K562 (cell line): ENCODE results near the gene FUT8. TPM values are rescaled to one million over a fixed set of nuclear protein-coding genes. Genes with fewer than 3 reads are reported as not detected.

Source experiments
- ATAC-seq: fragments of 200-7000 bp; cut with Tn5 transposase; 3 replicates; pipeline ENCODE4 v1.9.1; 2020; ENCODE audit warnings: moderate library complexity
- BruUV-seq: library from RNA; stranded (reverse); fragments of 400-500 nt; replicated peaks from 2 replicates; lab custom pipeline; 2021; lab: Mats Ljungman, UMichigan
- CTCF ChIA-PET: fragments of 300-600 bp; formaldehyde crosslinking; extraction: SDS; loops from one replicate; lab custom pipeline; 2021; ENCODE audit warnings: low intra/inter-chr PET ratio; lab: Yijun Ruan, JAX
- POLR2A ChIA-PET: fragments of 300-600, 350-650 bp; sonication (Branson Sonifier 250); formaldehyde crosslinking; extraction: SDS; loops from one replicate; lab custom pipeline; 2021; ENCODE audit warnings: antibody characterized with exemption, inconsistent platforms; lab: Yijun Ruan, JAX
- DNase-seq, 4 experiments: peaks; one replicate each; pipeline versions ENCODE4 v3.0.0 to v3.0.0-alpha.2; 2011 to 2018; ENCODE audit warnings: low spot score in 3 of 4, mixed read lengths in 3 of 4; ENCODE audit errors: extremely low read depth in 1 of 4
- FAIRE-seq: peaks from 2 replicates; lab custom pipeline; 2011; peaks lifted over from hg19 to GRCh38; lab: Jason Lieb, UNC
- H2AFZ ChIP-seq: 2 replicates; pipeline ENCODE4 v1.6.0; 2011; ENCODE audit warnings: low read depth, low read length, control low read depth, inconsistent platforms
- H3K27ac ChIP-seq: fragments of 200-600 bp; 3 replicates; pipeline ENCODE4 v1.8.0; 2011; ENCODE audit warnings: low read depth, mild to moderate bottlenecking, control low read depth, inconsistent platforms, low read length, moderate library complexity, mixed read lengths; ENCODE audit errors: extremely low read depth
- H3K27me3 ChIP-seq, 2 experiments: fragments of 300-600 bp in 1 of 2; 2 replicates in 1 of 2; 3 replicates in 1 of 2; pipeline versions ENCODE4 v1.6.0 to v1.8.0; 2011; ENCODE audit warnings: inconsistent platforms in 2 of 2, low read length in 2 of 2, mild to moderate bottlenecking in 1 of 2, mixed read lengths in 1 of 2, moderate library complexity in 1 of 2; ENCODE audit not compliant: control insufficient read depth in 2 of 2, insufficient read depth in 2 of 2
- H3K36me3 ChIP-seq: fragments of 300-600 bp; 3 replicates; pipeline ENCODE4 v1.8.0; 2011; ENCODE audit warnings: mild to moderate bottlenecking, low read length, inconsistent platforms; ENCODE audit not compliant: control insufficient read depth, insufficient read depth
- H3K4me1 ChIP-seq, 2 experiments: fragments of 200-600 bp in 1 of 2; replicated peaks in 1 of 2; 2 replicates in 1 of 2; 3 replicates in 1 of 2; pipeline versions ENCODE4 v1.5.1 to v1.8.0; 2011; ENCODE audit warnings: inconsistent platforms in 2 of 2, low read length in 2 of 2, mild to moderate bottlenecking in 1 of 2, mixed read lengths in 1 of 2, moderate library complexity in 1 of 2; ENCODE audit not compliant: control insufficient read depth in 2 of 2, insufficient read depth in 2 of 2
- H3K4me2 ChIP-seq: 2 replicates; pipeline ENCODE4 v1.6.1; 2011; ENCODE audit warnings: low read length, control low read depth, inconsistent platforms, mixed read lengths; ENCODE audit not compliant: insufficient read depth
- H3K4me3 ChIP-seq: fragments of 200-600 bp; sonication (generic), shearing (Covaris generic); 2 replicates; pipeline ENCODE4 v1.5.1; 2016; ENCODE audit warnings: control low read depth, inconsistent platforms
- H3K79me2 ChIP-seq: fragments of 200-600 bp; 3 replicates; pipeline ENCODE4 v1.8.0; 2011; ENCODE audit warnings: low read length, inconsistent platforms; ENCODE audit not compliant: control insufficient read depth, insufficient read depth
- H3K9ac ChIP-seq, 2 experiments: 2 replicates each; pipeline versions ENCODE4 v1.6.0 to v1.6.1; 2011; ENCODE audit warnings: low read depth in 2 of 2, low read length in 2 of 2, control low read depth in 1 of 2, inconsistent platforms in 1 of 2, mild to moderate bottlenecking in 1 of 2, mixed read lengths in 1 of 2; ENCODE audit not compliant: insufficient read depth in 1 of 2
- H3K9me1 ChIP-seq: one replicate; pipeline ENCODE4 v1.6.0; 2011; ENCODE audit warnings: inconsistent platforms, mild to moderate bottlenecking, low read length, moderate library complexity; ENCODE audit not compliant: control insufficient read depth, insufficient read depth
- H3K9me3 ChIP-seq: replicated peaks from 2 replicates; pipeline ENCODE4 v1.5.1; 2011; ENCODE audit warnings: low read depth, low read length, inconsistent platforms; ENCODE audit not compliant: control insufficient read depth, insufficient read depth
- H4K20me1 ChIP-seq: replicated peaks from 2 replicates; pipeline ENCODE4 v1.6.1; 2011; ENCODE audit warnings: low read length, inconsistent platforms, mixed read lengths; ENCODE audit not compliant: control insufficient read depth, insufficient read depth
- CBX2 ChIP-seq: fragments of 200-600 bp; sonication (generic); IDR thresholded peaks from one replicate; pipeline ENCODE4 v1.6.1; 2012; ENCODE audit warnings: mild to moderate bottlenecking, low read length, inconsistent platforms; ENCODE audit not compliant: insufficient read depth, poor library complexity, severe bottlenecking
- CBX8 ChIP-seq: fragments of 200-600 bp; sonication (generic); IDR thresholded peaks from 2 replicates; pipeline ENCODE4 v1.6.1; 2012; ENCODE audit warnings: borderline replicate concordance, mixed run types, low read depth, mild to moderate bottlenecking, moderate library complexity, mixed read lengths, low read length, control low read depth, inconsistent platforms; ENCODE audit not compliant: poor library complexity, severe bottlenecking; ENCODE audit errors: extremely low read depth
- CC2D1A ChIP-seq: fragments of 450-650 bp; IDR thresholded peaks from 2 replicates; pipeline ENCODE4 v1.6.1; 2017; ENCODE audit warnings: mild to moderate bottlenecking
- FOS ChIP-seq: IDR thresholded peaks from 3 replicates; pipeline ENCODE4 v1.6.1; 2011; ENCODE audit not compliant: insufficient read length; ENCODE audit errors: extremely low read depth
- FOXA3 ChIP-seq, 2 experiments: fragments of 450-650 bp in 1 of 2; sonication (generic) in 1 of 2; formaldehyde crosslinking; IDR thresholded peaks in 1 of 2; conservative IDR thresholded peaks in 1 of 2; 2 replicates each; pipeline versions ENCODE4 v1.4.0 to v1.8.0; 2020 to 2022; ENCODE audit warnings: mild to moderate bottlenecking in 2 of 2, missing genetic modification reagents in 1 of 2
- FOXP1 ChIP-seq: sonication (generic); formaldehyde crosslinking; IDR thresholded peaks from 2 replicates; pipeline ENCODE4 v1.8.0; 2022; ENCODE audit warnings: mild to moderate bottlenecking, missing genetic modification reagents
- HNRNPL ChIP-seq: fragments of 200-400 bp; formaldehyde crosslinking; IDR thresholded peaks from 2 replicates; pipeline ENCODE4 v1.6.1; 2017; ENCODE audit warnings: low read depth, mild to moderate bottlenecking, low read length
- HNRNPUL1 ChIP-seq: fragments of 200-400 bp; formaldehyde crosslinking; IDR thresholded peaks from 2 replicates; pipeline ENCODE4 v1.6.1; 2017; ENCODE audit warnings: low read length
- ILK ChIP-seq: fragments of 450-650 bp; IDR thresholded peaks from 2 replicates; pipeline ENCODE4 v1.6.1; 2016; ENCODE audit warnings: missing genetic modification characterization, low read depth, mild to moderate bottlenecking, missing compliant biosample characterization, moderate library complexity, borderline replicate concordance
- POLR2AphosphoS5 ChIP-seq: IDR thresholded peaks from 2 replicates; pipeline ENCODE4 v1.6.1; 2011; ENCODE audit warnings: mild to moderate bottlenecking, low read depth, low read length, moderate library complexity; ENCODE audit not compliant: control insufficient read depth, insufficient read depth
- POLR3A ChIP-seq: IDR thresholded peaks from 2 replicates; pipeline ENCODE4 v1.6.1; 2011; ENCODE audit warnings: borderline replicate concordance, mild to moderate bottlenecking, moderate library complexity; ENCODE audit not compliant: insufficient read length, insufficient read depth; ENCODE audit errors: extremely low read depth
- SRSF1 ChIP-seq: fragments of 200-400 bp; formaldehyde crosslinking; IDR thresholded peaks from 2 replicates; pipeline ENCODE4 v1.6.1; 2017; ENCODE audit warnings: mild to moderate bottlenecking, low read depth, low read length, moderate library complexity
- THAP7 ChIP-seq: fragments of 250-450 bp; sonication (Bioruptor Pico); IDR thresholded peaks from 2 replicates; pipeline ENCODE4 v1.5.0; 2021
- ZBTB2 ChIP-seq: fragments of 450-650 bp; IDR thresholded peaks from 2 replicates; pipeline ENCODE4 v1.6.1; 2016; ENCODE audit warnings: antibody characterized with exemption
- ZC3H11A ChIP-seq: IDR thresholded peaks from 2 replicates; pipeline ENCODE4 v1.6.1; 2012; ENCODE audit warnings: low read depth, low read length, improper control_type of control experiment
- ZFP1 ChIP-seq: fragments of 450-650 bp; formaldehyde crosslinking; IDR thresholded peaks from 2 replicates; pipeline ENCODE4 v1.4.0; 2020; ENCODE audit warnings: mild to moderate bottlenecking, mixed read lengths
- ZNF431 ChIP-seq: sonication (generic); formaldehyde crosslinking; IDR thresholded peaks from 2 replicates; pipeline ENCODE4 v1.8.0; 2022; ENCODE audit warnings: mild to moderate bottlenecking, missing genetic modification reagents
- ZNF512 ChIP-seq: IDR thresholded peaks from 2 replicates; pipeline ENCODE4 v1.6.1; 2016; ENCODE audit warnings: missing genetic modification characterization, missing compliant biosample characterization
- ZNF589 ChIP-seq: fragments of 200-800 bp; sonication (Bioruptor generic); IDR thresholded peaks from 2 replicates; pipeline ENCODE4 v1.6.1; 2016; ENCODE audit warnings: low read depth, missing genetic modification characterization, missing compliant biosample characterization
- ZNF75A ChIP-seq: fragments of 450-650 bp; formaldehyde crosslinking; IDR thresholded peaks from 2 replicates; pipeline ENCODE4 v1.4.0; 2020; ENCODE audit warnings: mild to moderate bottlenecking
- WGBS: fragments of 100-300 bp; shearing (Covaris generic); methylation state at CpG from one replicate; pipeline ENCODE4 v1.1.6; 2016; ENCODE audit warnings: low coverage, mixed read lengths; ENCODE audit not compliant: insufficient coverage; ENCODE audit errors: missing lambda C conversion rate; 5-methylcytosine and 5-hydroxymethylcytosine counted together
- in situ Hi-C: fragments of 300-500 bp; cut with MboI; formaldehyde crosslinking; loops from 4 replicates; pipeline ENCODE4 v1.15.0; 2018; ENCODE audit warnings: inconsistent platforms, mixed read lengths
- intact Hi-C: fragments of 100-400 bp; cut with micrococcal nuclease; formaldehyde crosslinking; loops from 2 replicates; pipeline ENCODE4 v1.14.2; 2022
- polyA plus RNA-seq, 8 experiments: library from polyadenylated mRNA; depleted of rRNA in 4 of 8; stranded (reverse) in 5 of 8; unstranded in 3 of 8; fragments of >200 nt; fragmentation: Nextera tagmentation in 2 of 8; fragmentation: Illumina TruSeq in 1 of 8; extraction: Ambion mirVana in 2 of 8; extraction: Trizol in 1 of 8; gene quantifications; 2 replicates each; pipeline versions ENCODE4 v1.2.1 to v1.2.3, GENCODE V29; 2011 to 2014; ENCODE audit warnings: inconsistent platforms in 1 of 8, missing spikeins in 1 of 8
- total RNA-seq, 7 experiments: library from RNA; depleted of rRNA in 6 of 7; stranded (reverse); fragments of >200 nt in 6 of 7; fragmentation: Illumina TruSeq in 2 of 7; extraction: Trizol in 2 of 7; gene quantifications; 2 replicates each; pipeline versions ENCODE4 v1.2.1 to v1.2.3, GENCODE V29; 2011 to 2021; ENCODE audit warnings: low replicate concordance in 1 of 7

FUT8 gene
- total and polyA plus RNA-seq, 9 of the 15 experiments (the other 6 are each of a cell fraction or from before 2014, with no cell fraction given) = 4.1 to 15.2 (median 7.8) TPM

- BruUV-seq = no TSS peak
- DNase-seq (no peak), FAIRE-seq (no peak), ATAC-seq (no peak)
- TF ChIP-seq ZNF589 (CRISPR knock-in tag) (no peak), CBX8 (no peak), FOS (no peak), ILK (tag) (no peak), ZBTB2 (no peak), SRSF1 (no peak), FOXA3 (CRISPR knock-in tag; conservative IDR thresholded peaks at IDR 0.05 in 1 of 2, IDR thresholded peaks at IDR 0.05 in 1 of 2) (no peak), ZNF512 (tag) (no peak), CC2D1A (no peak), ZFP1 (CRISPR knock-in tag) (no peak), HNRNPL (no peak), POLR3A (no peak), ZNF431 (CRISPR knock-in tag) (no peak), ZNF75A (CRISPR knock-in tag) (no peak), FOXP1 (no peak), ZC3H11A (no peak), POLR2AphosphoS5 (no peak), HNRNPUL1 (no peak), THAP7 (CRISPR knock-in tag) (no peak), CBX2 (no peak)
- H3K9ac ChIP-seq = no peak overlapping the region
- no peaks in the 10 kb centered on the region for H3K36me3 ChIP-seq
- no peak overlapping the region for H3K4me2 ChIP-seq
- in situ Hi-C loops (no loop called here), intact Hi-C loops (no loop called here)
- ChIA-PET CTCF (interaction anchor here (0.6 kb wide), 1 partner anchor 12 kb away, joined by 3 read pairs; no protein-coding TSS in a partner anchor), POLR2A (interaction anchor here (0.7 to 0.8 kb wide), 2 partner anchors 59 to 333 kb away, joined by 3 to 4 read pairs; no protein-coding TSS in a partner anchor)
- 36% methylated on average over 4 of the region's 4 CpGs for WGBS
- no peak overlapping the region for H3K4me3 ChIP-seq
- no peaks in the 10 kb centered on the region for H3K27me3 ChIP-seq
- no peaks in the 10 kb centered on the region for H3K79me2 ChIP-seq
- no peak overlapping the region for H2AFZ ChIP-seq
- no peaks in the 10 kb centered on the region for H3K4me1 ChIP-seq
- H3K9me3 ChIP-seq = no peaks in the 10 kb centered on the region
- no peaks in the 10 kb centered on the region for H4K20me1 ChIP-seq
- no peaks in the 10 kb centered on the region for H3K9me1 ChIP-seq
- H3K27ac ChIP-seq = no peak overlapping the region
These were observed 291.5 kb downstream of the FUT8 start for GRCh38 chr14:65703996-65704395.
